Upper lobe of left lung (tissue), 6 donors: ENCODE data around the gene RILPL2. TPM values are rescaled to one million over a fixed set of nuclear protein-coding genes. Genes with fewer than 3 reads are reported as not detected.
"Not testable (repeated sequence)": the region's sequence is repeated elsewhere in the genome, so short reads cannot be mapped to it uniquely, and the experiment has no call there.

Experiments
- ATAC-seq, 2 donors: fragments of 200-7000 bp; cut with Tn5 transposase; one replicate each; pipeline ENCODE4 v1.9.1; 2022; ENCODE audit warnings: mild to moderate bottlenecking in 2 of 2, moderate library complexity in 2 of 2; ENCODE audit not compliant: low FRiP score in 2 of 2
- DNase-seq, 2 donors: peaks; one replicate each; pipeline ENCODE4 v3.0.0-alpha.2; 2019 to 2020
- H3K27ac ChIP-seq, 4 donors: fragments of 200-600 bp; sonication (generic); one replicate each; pipeline ENCODE4 v1.5.1; 2016 to 2019
- H3K27me3 ChIP-seq, 4 donors: fragments of 200-600 bp; sonication (generic); one replicate each; pipeline ENCODE4 v1.5.1; 2017 to 2019
- H3K36me3 ChIP-seq, 4 donors: fragments of 200-600 bp; sonication (generic); one replicate each; pipeline ENCODE4 v1.5.1; 2016 to 2019
- H3K4me1 ChIP-seq, 4 donors: fragments of 200-600 bp; sonication (generic); one replicate each; pipeline ENCODE4 v1.5.1; 2018 to 2019
- H3K4me3 ChIP-seq, 4 donors: fragments of 200-600 bp; sonication (generic); one replicate each; pipeline ENCODE4 v1.5.1; 2017 to 2019; ENCODE audit warnings: mild to moderate bottlenecking in 2 of 4, moderate library complexity in 1 of 4
- H3K9me3 ChIP-seq, 4 donors: fragments of 200-600 bp; sonication (generic); one replicate each; pipeline ENCODE4 v1.5.1; 2018 to 2019
- EP300 ChIP-seq, 4 donors: sonication (generic); formaldehyde crosslinking; IDR thresholded peaks; one replicate each; pipeline ENCODE4 v1.5.1; 2017; ENCODE audit warnings: antibody characterized with exemption in 4 of 4, control low read depth in 2 of 4
- POLR2A ChIP-seq, 4 donors: fragments of 450-650 bp; IDR thresholded peaks; one replicate each; pipeline ENCODE4 v1.5.1; 2016 to 2017; ENCODE audit warnings: antibody characterized with exemption in 4 of 4, mild to moderate bottlenecking in 2 of 4
- POLR2AphosphoS5 ChIP-seq, 2 donors: sonication (generic); formaldehyde crosslinking; IDR thresholded peaks; one replicate each; pipeline ENCODE4 v1.5.1; 2017; ENCODE audit warnings: antibody characterized with exemption in 2 of 2
- WGBS, 2 donors: methylation state at CpG; one replicate each; pipeline ENCODE4 v1.1.5; 2017 to 2018; 5-methylcytosine and 5-hydroxymethylcytosine counted together
- total RNA-seq, 6 donors: library from RNA; depleted of rRNA in 4 of 6; stranded (reverse); fragments of >200 nt in 4 of 6; gene quantifications; one replicate each; pipeline versions ENCODE4 v1.1.0 to v1.2.1, GENCODE V29; 2016 to 2021
- TF ChIP-seq, protein P1 (sequence below), 6 experiments: fragments of 450-650 bp in 4 of 6; fragments of 200-600 bp in 2 of 6; sonication (generic) in 2 of 6; IDR thresholded peaks; one replicate each; pipeline ENCODE4 v1.5.1; 2016 to 2019; ENCODE audit warnings: antibody characterized with exemption in 6 of 6
- donor health status: DM: no; HTN: no; CAD: no; lungs with moderate emphysema.
- donor health status: DM: no; HTN: yes; CAD: no; lungs with severe emphysema.

RILPL2 gene
- total RNA-seq, 6 donors from 2014 or later: 12.5 to 29.9 (median 14.6) TPM

DNA sequence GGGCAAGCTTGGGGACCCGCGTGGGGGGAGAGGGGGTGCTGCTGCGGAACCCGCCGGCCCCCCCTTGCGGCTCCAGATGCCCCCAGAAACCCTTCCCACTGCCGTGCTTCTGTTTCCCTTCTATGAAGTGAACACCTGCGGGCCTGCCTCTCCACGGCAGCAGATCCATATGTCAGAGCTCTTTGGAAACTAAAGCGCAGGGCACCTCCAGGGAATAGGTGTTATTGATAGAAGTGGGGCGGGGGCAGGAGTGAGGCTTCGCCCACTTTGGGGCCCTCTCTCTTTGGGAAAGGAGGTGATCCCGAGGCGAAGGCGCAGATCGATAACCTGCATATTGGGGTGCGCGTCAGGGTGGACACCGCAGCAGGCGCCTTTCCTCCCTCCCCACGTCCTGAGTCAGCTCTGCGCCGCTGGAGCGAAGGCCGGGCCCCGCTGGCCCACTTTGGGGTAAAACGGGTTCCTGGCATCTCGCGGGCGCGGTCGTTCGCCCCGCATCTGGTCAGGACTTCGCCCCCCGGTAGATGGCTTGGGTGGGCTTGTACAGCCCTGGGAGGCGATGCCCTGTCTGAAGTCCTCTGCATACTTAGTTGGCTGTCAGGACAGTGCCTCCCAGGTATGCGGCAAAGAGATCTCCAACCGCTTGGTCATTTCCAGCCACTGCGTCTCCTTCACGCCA, 52.0 kb downstream of the RILPL2 start:
- Histone ChIP-seq H3K36me3 (no peaks in the 10 kb centered on the region), H3K4me3 (peak overlapping the region; percentile 72 to 94 (median 77)), H3K4me1 (peaks cover 16 to 31% (median 19%) of the 10 kb centered on the region in 4 donors), H3K27ac (peak overlapping the region; percentile 69 to 92 (median 80)), H3K27me3 (no peaks in the 10 kb centered on the region), H3K9me3 (no peaks in the 10 kb centered on the region)
- TF ChIP-seq POLR2A (IDR thresholded peaks at IDR 0.05) (no peak), POLR2AphosphoS5 (IDR thresholded peaks at IDR 0.05) (no peak), EP300 (IDR thresholded peaks at IDR 0.05) (no peak)
- TF ChIP-seq, protein P1, sequence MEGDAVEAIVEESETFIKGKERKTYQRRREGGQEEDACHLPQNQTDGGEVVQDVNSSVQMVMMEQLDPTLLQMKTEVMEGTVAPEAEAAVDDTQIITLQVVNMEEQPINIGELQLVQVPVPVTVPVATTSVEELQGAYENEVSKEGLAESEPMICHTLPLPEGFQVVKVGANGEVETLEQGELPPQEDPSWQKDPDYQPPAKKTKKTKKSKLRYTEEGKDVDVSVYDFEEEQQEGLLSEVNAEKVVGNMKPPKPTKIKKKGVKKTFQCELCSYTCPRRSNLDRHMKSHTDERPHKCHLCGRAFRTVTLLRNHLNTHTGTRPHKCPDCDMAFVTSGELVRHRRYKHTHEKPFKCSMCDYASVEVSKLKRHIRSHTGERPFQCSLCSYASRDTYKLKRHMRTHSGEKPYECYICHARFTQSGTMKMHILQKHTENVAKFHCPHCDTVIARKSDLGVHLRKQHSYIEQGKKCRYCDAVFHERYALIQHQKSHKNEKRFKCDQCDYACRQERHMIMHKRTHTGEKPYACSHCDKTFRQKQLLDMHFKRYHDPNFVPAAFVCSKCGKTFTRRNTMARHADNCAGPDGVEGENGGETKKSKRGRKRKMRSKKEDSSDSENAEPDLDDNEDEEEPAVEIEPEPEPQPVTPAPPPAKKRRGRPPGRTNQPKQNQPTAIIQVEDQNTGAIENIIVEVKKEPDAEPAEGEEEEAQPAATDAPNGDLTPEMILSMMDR (IDR thresholded peaks at IDR 0.05): no peak
- 2 to 6% methylated on average over 18 to 33 of the region's 41 CpGs for WGBS, 2 donors
- DNase-seq: peak; percentile 23 to 85
- ATAC-seq: no peak

DNA sequence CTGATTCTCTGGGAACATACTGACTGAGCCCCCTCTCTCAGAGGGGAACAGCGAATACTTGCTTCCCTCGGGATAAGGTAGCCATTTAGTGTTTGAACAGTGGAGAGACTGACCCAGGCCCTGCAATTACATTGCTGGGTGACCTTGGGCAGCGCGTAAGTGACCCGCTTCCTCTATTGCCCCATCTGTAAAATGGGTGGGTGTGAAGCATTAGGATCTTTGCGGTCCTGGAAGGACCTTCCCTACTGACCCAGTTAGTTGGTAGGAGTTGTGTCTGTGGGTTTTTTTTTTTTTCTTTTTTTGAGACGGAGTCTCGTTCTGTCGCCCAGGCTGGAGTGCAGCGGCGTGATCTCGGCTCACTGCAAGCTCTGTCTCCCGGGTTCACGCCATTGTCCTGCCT, 53.8 kb downstream of the RILPL2 start:
- H3K4me3 ChIP-seq: no peak overlapping the region
- peak overlapping the region in 1 of 4 donors; percentile 92 for H3K27ac ChIP-seq
- DNase-seq: no peak
- H3K9me3 ChIP-seq: no peaks in the 10 kb centered on the region
- no peaks in the 10 kb centered on the region for H3K27me3 ChIP-seq
- no peak for ATAC-seq
- WGBS, 2 donors: 94 to 96% methylated on average over 14 of the region's 14 CpGs
- H3K36me3 ChIP-seq: no peaks in the 10 kb centered on the region
- TF ChIP-seq POLR2A (IDR thresholded peaks at IDR 0.05): no peak
- TF ChIP-seq, protein P1 (IDR thresholded peaks at IDR 0.05): no peak
- TF ChIP-seq EP300 (IDR thresholded peaks at IDR 0.05): no peak
- peaks cover 10 to 24% (median 12%) of the 10 kb centered on the region in 4 donors for H3K4me1 ChIP-seq

- TF ChIP-seq, protein P1 (IDR thresholded peaks at IDR 0.05): no peak
- TF ChIP-seq POLR2A (IDR thresholded peaks at IDR 0.05) (no peak), EP300 (IDR thresholded peaks at IDR 0.05) (no peak), POLR2AphosphoS5 (IDR thresholded peaks at IDR 0.05) (no peak)
- Histone ChIP-seq H3K27ac (no peak overlapping the region), H3K9me3 (no peaks in the 10 kb centered on the region), H3K4me3 (no peak overlapping the region), H3K4me1 (peaks cover 0 to 8% (median under 1%) of the 10 kb centered on the region in 4 donors), H3K27me3 (no peaks in the 10 kb centered on the region), H3K36me3 (no peaks in the 10 kb centered on the region)
- DNase-seq (no peak), ATAC-seq (no peak)
- whole genome bisulfite sequencing, 2 donors: 81 to 82% methylated on average over 5 of the region's 5 CpGs
Measured at GRCh38 chr12:123379391-123379790, 57.1 kb downstream of the RILPL2 start.

DNA sequence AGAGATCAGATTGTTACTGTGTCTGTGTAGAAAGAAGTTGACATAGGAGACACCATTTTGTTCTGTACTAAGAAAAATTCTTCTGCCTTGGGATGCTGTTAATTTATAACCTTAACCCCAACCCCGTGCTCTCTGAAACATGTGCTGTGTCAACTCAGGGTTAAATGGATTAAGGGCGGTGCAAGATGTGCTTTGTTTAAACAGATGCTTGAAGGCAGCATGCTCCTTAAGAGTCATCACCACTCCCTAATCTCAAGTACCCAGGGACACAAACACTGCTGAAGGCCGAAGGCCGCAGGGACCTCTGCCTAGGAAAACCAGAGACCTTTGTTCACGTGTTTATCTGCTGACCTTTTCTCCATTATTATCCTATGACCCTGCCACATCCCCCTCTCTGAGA, 64.1 kb downstream of the RILPL2 start:
- WGBS, 2 donors: 71 to 78% methylated on average over 5 of the region's 5 CpGs
- not testable (repeated sequence) for H3K27ac ChIP-seq, ATAC-seq

DNA sequence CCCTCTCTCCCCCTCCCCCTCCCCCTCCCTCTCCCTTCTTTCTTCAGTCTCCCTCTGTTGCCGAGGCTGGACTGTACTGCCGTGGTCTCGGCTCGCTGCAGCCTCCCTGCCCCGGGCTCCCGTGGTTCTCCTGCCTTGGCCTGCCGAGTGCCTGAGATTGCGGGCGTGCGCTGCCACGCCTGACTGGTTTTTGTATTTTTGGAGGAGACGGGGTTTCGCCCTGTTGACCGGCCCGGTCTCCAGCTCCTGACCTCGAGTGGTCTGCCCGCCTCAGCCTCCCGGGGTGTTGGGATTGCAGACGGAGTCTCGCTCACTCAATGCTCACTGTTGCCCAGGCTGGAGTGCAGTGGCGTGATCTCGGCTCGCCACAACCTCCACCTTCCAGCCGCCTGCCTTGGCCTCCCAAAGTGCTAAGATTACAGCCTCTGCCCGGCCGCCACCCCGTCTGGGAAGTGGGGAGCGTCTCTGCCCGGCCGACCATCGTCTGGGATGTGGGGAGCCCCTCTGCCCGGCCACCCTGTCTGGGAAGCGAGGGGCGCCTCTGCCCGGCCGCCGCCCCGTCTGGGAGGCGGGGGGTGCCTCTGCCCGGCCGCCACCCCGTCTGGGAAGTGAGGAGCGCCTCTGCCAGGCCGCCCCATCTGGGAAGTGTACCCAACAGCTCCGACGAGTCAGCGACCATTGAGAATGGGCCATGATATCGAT, 64.7 kb downstream of the RILPL2 start:
- ATAC-seq, H3K4me3 ChIP-seq, H3K4me1 ChIP-seq, H3K9me3 ChIP-seq, H3K27me3 ChIP-seq, H3K27ac ChIP-seq, H3K36me3 ChIP-seq: not testable (repeated sequence)
- whole genome bisulfite sequencing, 2 donors: 89 to 93% methylated on average over 31 to 47 of the region's 48 CpGs
- peak in 1 of 2 donors; percentile 76 for DNase-seq

More for the DNA sequence above, 64.1 kb downstream of the RILPL2 start:
- not testable (repeated sequence) for H3K4me1 ChIP-seq, DNase-seq, H3K9me3 ChIP-seq, H3K4me3 ChIP-seq, H3K36me3 ChIP-seq, H3K27me3 ChIP-seq
